Activated CD8-positive, alpha-beta T cell treated with anti-CD3 and anti-CD28 coated beads for 36 hours (primary cell): Measurements from ENCODE around the gene OMA1. TPM values are rescaled to one million over a fixed set of nuclear protein-coding genes. Genes with fewer than 3 reads are reported as not detected.

Experiments used
- ATAC-seq: fragments of 200-7000 bp; cut with Tn5 transposase; one replicate; pipeline ENCODE4 v1.10.0; 2021; ENCODE audit warnings: mild to moderate bottlenecking, moderate library complexity
- CTCF ChIA-PET: fragments of 350-600 bp; sonication (Branson Sonifier 250); formaldehyde crosslinking; loops from one replicate; lab custom pipeline; 2021; ENCODE audit warnings: antibody characterized with exemption; lab: Charles Lee
- POLR2A ChIA-PET: fragments of 350-600 bp; sonication (Branson Sonifier 250); formaldehyde crosslinking; loops from one replicate; lab custom pipeline; 2021; ENCODE audit warnings: antibody characterized with exemption; lab: Charles Lee
- DNase-seq: peaks from one replicate; pipeline ENCODE4 v3.0.0-alpha.2; 2020
- H3K27ac Mint-ChIP-seq: one replicate; pipeline ENCODE4 v1.8.0; 2021; ENCODE audit warnings: mild to moderate bottlenecking, mixed read lengths
- H3K27me3 Mint-ChIP-seq: one replicate; pipeline ENCODE4 v1.8.0; 2021; ENCODE audit warnings: mixed read lengths
- H3K36me3 Mint-ChIP-seq: one replicate; pipeline ENCODE4 v1.8.0; 2021; ENCODE audit warnings: low read depth, mixed read lengths
- H3K4me1 Mint-ChIP-seq: one replicate; pipeline ENCODE4 v1.8.0; 2021; ENCODE audit warnings: low read depth, mixed read lengths
- H3K4me3 Mint-ChIP-seq: one replicate; pipeline ENCODE4 v1.8.0; 2021; ENCODE audit warnings: mild to moderate bottlenecking, moderate library complexity, mixed read lengths
- H3K9me3 Mint-ChIP-seq: one replicate; pipeline ENCODE4 v1.8.0; 2021; ENCODE audit warnings: mixed read lengths
- intact Hi-C: fragments of 100-400 bp; cut with micrococcal nuclease; formaldehyde crosslinking; loops from one replicate; pipeline ENCODE4 v1.10.0; 2022
- total RNA-seq, 2 experiments: library from RNA; stranded (reverse); gene quantifications; one replicate each; pipeline ENCODE4 v1.2.3, GENCODE V29; 2021
- TF ChIP-seq, protein P1 (sequence below): fragments of 200-600 bp; IDR thresholded peaks from one replicate; pipeline ENCODE4 v1.8.0; 2022; ENCODE audit warnings: antibody characterized with exemption, mild to moderate bottlenecking

OMA1 gene
- total RNA-seq, 2 experiments from 2014 or later: 14.7 to 14.9 TPM

DNA sequence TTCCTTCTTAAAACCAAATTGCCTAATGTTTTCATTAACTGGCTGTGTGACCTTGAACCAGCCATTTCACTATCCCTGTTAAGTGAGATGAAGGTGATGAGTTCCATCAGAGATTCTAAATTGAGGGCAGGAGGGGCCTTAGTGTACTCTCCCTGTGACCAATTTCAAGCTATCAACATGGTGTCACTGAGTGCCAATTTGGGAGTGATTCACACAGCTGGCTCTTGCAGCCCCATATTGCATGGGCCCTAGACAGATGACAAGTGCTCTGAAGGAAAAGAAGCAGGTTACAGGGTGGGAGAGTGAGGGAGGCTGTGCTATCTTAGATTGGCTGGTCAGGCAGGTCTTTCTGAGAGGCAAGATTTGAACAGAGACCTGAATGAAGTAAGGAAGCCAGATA lies 43.5 kb upstream of the OMA1 start:
- H3K27me3 Mint-ChIP-seq: peaks cover 30% of the 10 kb centered on the region
- TF ChIP-seq, protein P1, sequence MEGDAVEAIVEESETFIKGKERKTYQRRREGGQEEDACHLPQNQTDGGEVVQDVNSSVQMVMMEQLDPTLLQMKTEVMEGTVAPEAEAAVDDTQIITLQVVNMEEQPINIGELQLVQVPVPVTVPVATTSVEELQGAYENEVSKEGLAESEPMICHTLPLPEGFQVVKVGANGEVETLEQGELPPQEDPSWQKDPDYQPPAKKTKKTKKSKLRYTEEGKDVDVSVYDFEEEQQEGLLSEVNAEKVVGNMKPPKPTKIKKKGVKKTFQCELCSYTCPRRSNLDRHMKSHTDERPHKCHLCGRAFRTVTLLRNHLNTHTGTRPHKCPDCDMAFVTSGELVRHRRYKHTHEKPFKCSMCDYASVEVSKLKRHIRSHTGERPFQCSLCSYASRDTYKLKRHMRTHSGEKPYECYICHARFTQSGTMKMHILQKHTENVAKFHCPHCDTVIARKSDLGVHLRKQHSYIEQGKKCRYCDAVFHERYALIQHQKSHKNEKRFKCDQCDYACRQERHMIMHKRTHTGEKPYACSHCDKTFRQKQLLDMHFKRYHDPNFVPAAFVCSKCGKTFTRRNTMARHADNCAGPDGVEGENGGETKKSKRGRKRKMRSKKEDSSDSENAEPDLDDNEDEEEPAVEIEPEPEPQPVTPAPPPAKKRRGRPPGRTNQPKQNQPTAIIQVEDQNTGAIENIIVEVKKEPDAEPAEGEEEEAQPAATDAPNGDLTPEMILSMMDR: no peak
- no peak overlapping the region for H3K4me3 Mint-ChIP-seq
- no peaks in the 10 kb centered on the region for H3K9me3 Mint-ChIP-seq
- ATAC-seq (no peak), DNase-seq (no peak)
- H3K36me3 Mint-ChIP-seq: no peaks in the 10 kb centered on the region
- intact Hi-C loops: no loop called here
- CTCF ChIA-PET: no interaction called here
- no peak overlapping the region for H3K27ac Mint-ChIP-seq
- peaks cover 2% of the 10 kb centered on the region for H3K4me1 Mint-ChIP-seq
- POLR2A ChIA-PET: no interaction called here

DNA sequence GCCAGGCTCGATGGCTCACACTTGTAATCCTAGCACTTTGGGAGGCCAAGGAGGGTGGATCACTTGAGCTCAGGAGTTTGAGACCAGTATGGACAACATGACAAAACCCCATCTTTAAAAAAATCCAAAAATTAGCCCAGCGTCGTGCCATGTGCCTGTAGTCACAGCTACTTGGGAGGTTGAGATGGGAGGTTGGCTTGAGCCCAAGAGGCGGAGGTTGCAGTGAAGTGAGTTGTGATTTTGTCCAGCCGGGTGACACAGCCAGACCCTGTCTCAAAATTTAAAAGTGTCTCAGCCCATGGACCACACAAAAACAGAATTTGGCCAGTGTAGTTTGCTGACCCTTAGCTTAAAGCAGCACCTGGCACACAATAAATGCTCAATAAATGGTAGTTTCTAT lies 41.9 kb upstream of the OMA1 start:
- ATAC-seq (no peak), DNase-seq (no peak)
- ChIA-PET CTCF (no interaction called here), POLR2A (no interaction called here)
- H3K27me3 Mint-ChIP-seq: peaks cover 34% of the 10 kb centered on the region
- H3K9me3 Mint-ChIP-seq: no peaks in the 10 kb centered on the region
- no peak overlapping the region for H3K4me3 Mint-ChIP-seq
- intact Hi-C loops: no loop called here
- TF ChIP-seq, protein P1: no peak
- no peaks in the 10 kb centered on the region for H3K36me3 Mint-ChIP-seq
- H3K27ac Mint-ChIP-seq: no peak overlapping the region
- peaks cover 14% of the 10 kb centered on the region for H3K4me1 Mint-ChIP-seq

DNA sequence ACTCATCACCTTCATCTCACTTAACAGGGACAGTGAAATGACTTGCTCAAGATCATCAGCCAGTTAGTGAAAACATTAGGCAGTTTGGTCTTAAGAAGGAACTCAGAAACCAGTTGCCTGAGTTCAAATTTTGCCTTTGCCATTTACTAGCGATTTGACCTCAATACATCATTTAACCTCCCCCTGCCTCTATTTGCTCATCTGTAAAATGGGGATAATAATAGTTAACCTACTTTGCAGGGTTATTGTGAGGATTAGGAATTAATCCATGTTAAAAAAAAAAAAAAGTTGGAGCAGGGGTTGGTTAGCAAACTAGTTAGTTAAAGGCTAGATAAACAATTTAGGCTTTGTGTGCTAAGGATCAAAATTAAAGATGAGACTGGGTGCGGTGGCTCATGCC lies 41.1 kb upstream of the OMA1 start:
- POLR2A ChIA-PET: no interaction called here

DNA sequence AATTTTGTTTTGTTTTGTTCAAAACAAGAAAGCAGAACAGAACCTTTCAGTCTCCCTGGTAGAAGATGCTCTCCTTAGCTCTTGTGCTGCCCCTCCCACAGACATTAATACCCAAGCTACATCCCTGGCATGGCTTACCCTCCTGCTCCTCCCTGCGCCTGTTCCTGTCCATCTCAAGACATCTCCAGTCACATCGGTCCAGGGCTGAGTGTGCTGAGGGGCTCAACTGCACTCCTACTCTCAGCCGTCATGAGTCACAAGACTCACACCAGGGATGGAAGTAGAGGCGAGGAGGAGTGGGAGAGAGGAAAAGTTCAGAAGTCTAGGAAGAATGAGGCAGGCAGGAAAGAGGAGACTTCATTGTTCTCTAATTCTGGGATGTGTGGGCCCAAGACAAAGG lies 39.7 kb upstream of the OMA1 start:
- no peaks in the 10 kb centered on the region for H3K36me3 Mint-ChIP-seq
- no peak for DNase-seq
- no peak for ATAC-seq
- no peak overlapping the region for H3K4me3 Mint-ChIP-seq
- ChIA-PET POLR2A (no interaction called here), CTCF (interaction anchor here (1.1 to 2.2 kb wide), 2 partner anchors 14 to 66 kb away, joined by 3 to 6 read pairs; no protein-coding TSS in a partner anchor)
- peaks cover 14% of the 10 kb centered on the region for H3K4me1 Mint-ChIP-seq
- no peak overlapping the region for H3K27ac Mint-ChIP-seq
- intact Hi-C loops: no loop called here
- TF ChIP-seq, protein P1: no peak
- H3K9me3 Mint-ChIP-seq: no peaks in the 10 kb centered on the region
- peaks cover 28% of the 10 kb centered on the region for H3K27me3 Mint-ChIP-seq

More for the DNA sequence above, 41.1 kb upstream of the OMA1 start:
- H3K27me3 Mint-ChIP-seq: peaks cover 31% of the 10 kb centered on the region
- CTCF ChIA-PET: no interaction called here
- ATAC-seq (no peak), DNase-seq (no peak)
- H3K4me3 Mint-ChIP-seq: no peak overlapping the region
- H3K36me3 Mint-ChIP-seq: no peaks in the 10 kb centered on the region
- peaks cover 14% of the 10 kb centered on the region for H3K4me1 Mint-ChIP-seq
- no peaks in the 10 kb centered on the region for H3K9me3 Mint-ChIP-seq
- TF ChIP-seq, protein P1: no peak
- intact Hi-C loops: no loop called here
- H3K27ac Mint-ChIP-seq: no peak overlapping the region

- no peak for ATAC-seq
- TF ChIP-seq, protein P1: no peak
- POLR2A ChIA-PET: no interaction called here
These were observed 39.1 kb upstream of the OMA1 start for GRCh38 chr1:58585581-58586151.

More at GRCh38 chr1:58585581-58586151, 39.1 kb upstream of the OMA1 start:
- Mint-ChIP-seq H3K9me3 (no peaks in the 10 kb centered on the region), H3K4me3 (no peak overlapping the region), H3K27ac (no peak overlapping the region), H3K36me3 (no peaks in the 10 kb centered on the region), H3K4me1 (peaks cover 14% of the 10 kb centered on the region), H3K27me3 (peaks cover 32% of the 10 kb centered on the region)
- CTCF ChIA-PET: interaction anchor here (1.9 to 2.2 kb wide), 2 partner anchors 66 to 68 kb away, joined by 5 to 6 read pairs; no protein-coding TSS in a partner anchor
- intact Hi-C loops: no loop called here
- DNase-seq: no peak
